Activated T-cell treated with anti-CD3 and anti-CD28 coated beads, Interleukin-2, amount 50 U/mL, for 1 hour (primary cell): ENCODE measurements around the gene RFX2.
"Not testable (repeated sequence)": the region's sequence is repeated elsewhere in the genome, so short reads cannot be mapped to it uniquely, and the experiment has no call there.

ENCODE experiments used
- DNase-seq: peaks from one replicate; pipeline ENCODE4 v3.0.0-alpha.2; 2020

Gene RFX2

DNA sequence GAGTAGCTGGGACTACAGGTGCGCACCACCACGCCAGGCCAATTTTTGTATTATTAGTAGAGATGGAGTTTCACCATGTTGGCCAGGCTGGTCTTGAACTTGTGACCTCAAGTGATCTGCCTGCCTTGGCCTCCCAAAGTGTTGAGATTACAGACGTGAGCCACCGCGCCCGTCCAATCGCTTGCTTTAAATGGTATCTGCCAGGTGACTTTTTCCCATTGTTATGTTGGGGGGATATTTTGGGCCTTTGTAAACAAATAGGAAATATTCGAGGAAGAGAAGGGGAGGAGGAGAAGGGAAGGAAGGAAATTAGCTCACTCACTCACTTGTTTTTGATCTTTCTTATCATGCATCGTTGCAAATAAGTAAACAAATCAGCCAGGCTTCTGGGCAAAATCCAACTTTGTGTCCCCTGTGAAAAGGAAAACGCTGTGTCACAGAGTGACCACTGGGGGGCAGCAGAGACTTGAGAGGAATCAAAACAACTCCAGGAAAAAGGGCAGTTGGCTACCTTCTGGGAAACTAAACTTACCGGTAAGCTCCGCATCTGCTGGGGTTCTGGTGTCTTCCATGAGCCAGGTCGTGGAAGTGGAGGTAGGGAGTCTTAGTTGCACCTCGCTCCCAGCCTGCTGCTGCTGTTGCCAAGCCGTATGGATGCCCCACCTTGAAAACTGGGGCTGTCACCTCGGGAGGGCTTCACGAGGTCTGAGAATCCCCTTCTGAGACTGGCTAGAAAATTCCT is 123.1 kb downstream of the RFX2 start:
- peak; percentile 71 for DNase-seq

DNA sequence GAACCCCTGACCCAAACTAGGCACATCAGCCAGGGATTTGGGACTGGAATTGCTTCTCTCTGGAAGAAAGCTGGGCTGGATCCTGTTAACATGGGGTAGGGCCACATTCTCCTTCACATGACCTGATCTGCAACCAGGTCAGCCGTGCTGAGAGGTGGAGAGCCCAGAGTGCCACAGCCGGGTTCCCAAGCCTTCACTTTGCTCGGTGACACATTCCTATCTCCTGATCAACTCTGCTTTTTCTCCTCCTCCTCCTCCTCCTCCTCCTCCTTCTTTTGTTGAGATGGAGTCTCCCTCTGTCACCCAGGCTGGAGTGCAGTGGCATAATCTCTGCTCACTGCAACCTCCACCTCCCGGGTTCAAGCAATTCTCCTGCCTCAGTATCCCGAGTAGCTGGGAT is 124.5 kb downstream of the RFX2 start:
- not testable (repeated sequence) for DNase-seq

DNA sequence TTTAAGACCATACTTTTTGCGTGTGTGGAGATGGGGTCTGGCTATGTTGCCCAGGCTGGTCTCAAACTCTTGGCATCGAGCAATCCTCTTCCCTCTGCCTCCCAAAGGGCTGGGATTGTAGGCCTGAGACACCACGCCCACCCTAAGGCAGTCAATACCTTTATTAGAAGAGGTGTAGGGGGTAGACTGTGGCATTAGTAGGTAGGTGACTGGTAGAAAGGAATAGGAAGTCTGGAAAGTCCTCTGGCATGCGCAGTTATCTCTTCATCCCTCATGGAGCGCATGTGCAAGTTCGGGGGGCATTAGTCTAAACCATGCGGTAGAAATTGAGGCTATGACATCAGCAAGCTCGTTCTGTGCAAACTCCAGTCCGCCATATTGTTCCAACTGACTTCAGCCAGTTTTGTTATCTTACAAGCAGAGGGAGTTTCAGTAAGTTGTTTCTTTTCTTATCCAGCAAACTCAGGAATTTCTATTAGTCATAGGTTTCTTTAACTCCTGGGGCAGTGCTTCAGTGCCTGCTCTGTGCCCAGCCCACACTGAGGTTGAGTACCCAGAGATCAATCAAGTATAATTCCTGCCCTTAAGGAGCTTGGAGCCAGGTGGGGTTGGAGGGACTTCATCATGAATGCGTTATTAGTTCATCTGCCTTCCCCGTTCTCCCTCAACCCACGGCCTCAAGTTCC is 125.1 kb downstream of the RFX2 start:
- DNase-seq: no peak

DNA sequence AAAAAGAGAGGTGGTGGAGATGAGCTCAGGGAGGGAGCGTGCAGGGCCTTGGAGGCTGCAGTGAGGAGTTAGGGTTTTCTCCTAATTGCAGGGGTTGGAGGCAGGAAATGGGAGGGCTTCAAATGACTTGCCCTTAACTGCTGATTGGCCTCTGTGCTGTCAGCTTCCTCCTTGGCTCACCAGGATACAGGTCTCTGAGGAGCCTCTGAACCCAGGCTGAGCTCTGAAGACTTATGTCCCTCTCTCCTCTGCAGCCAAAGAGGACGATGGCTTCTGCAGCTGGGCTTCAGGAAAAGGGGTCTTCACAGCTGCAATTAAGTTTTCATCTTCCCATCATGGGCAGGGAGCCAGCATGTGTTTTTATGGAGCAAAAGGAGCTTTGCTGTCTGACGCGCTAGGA is 125.7 kb downstream of the RFX2 start:
- no peak for DNase-seq

DNA sequence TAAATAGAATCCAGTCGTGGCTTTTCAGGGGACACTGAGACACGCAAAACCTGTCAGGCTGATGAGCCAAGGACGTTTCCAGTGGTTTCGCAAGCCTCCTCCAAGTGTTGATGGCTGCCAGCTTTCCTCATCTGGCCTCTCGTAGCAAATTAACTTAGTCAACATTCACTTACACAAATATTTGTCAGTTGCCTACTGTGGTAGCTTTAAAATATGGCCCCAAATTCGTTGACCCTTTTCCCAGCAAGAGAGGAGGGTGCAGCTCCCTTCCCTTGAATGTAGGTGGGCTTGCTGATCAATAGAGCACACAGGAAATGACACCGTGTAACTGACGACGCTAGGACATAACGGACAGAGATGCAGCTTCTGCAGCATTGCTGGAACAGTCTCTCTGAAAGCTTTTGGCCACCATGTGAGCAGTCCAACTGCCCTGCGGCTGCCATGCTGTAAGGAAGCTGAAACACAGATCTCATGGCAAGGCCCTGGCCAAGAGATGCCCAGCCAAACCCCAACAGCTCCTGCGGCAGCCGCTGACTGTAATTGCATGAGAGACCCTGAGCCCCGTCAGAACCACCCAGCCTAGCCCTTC is 126.8 kb downstream of the RFX2 start:
- DNase-seq: no peak

DNA sequence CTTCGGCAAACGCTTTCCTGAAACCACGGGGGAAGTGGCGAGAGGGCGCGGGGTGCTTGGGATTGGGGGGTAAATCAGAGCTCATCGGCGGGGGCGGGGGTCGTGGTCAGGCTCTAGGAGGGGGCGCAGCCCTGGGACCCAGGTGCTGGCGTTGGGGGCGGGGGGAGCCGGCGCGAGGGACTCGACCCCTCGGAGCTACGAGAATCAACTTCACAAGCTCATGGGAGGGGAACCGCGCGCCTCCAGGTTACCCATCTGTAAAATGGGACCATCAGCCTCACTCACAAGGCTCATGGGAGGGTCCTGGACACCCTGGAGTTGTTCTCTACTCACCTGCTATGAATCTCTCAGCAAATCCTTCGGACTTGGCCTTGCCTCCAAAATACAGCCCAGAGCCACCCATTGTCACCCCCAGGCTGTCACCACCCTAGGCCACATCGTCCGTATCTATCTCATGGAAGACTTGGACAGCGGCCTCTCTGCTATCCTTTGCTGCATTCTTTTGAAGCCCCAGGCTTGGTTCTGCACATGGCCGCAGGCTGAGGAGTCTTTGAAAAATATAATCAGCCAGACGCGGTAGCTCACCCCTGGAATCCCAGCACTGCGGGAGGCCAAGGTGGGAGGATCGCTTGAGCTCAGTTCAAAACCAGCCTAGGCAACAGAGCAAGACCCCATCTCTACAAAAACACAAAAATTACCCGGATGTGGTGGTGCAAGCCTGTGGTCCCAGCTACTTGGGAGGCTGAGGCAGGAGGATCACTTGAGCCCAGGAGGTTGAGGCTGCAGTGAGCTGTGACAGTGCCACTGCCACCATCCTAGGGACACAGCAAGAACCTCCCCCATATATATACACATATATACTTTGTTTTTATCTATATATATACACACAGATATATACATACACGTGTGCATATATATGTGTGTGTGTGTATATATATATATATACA is 131.4 kb downstream of the RFX2 start:
- no peak for DNase-seq

DNA sequence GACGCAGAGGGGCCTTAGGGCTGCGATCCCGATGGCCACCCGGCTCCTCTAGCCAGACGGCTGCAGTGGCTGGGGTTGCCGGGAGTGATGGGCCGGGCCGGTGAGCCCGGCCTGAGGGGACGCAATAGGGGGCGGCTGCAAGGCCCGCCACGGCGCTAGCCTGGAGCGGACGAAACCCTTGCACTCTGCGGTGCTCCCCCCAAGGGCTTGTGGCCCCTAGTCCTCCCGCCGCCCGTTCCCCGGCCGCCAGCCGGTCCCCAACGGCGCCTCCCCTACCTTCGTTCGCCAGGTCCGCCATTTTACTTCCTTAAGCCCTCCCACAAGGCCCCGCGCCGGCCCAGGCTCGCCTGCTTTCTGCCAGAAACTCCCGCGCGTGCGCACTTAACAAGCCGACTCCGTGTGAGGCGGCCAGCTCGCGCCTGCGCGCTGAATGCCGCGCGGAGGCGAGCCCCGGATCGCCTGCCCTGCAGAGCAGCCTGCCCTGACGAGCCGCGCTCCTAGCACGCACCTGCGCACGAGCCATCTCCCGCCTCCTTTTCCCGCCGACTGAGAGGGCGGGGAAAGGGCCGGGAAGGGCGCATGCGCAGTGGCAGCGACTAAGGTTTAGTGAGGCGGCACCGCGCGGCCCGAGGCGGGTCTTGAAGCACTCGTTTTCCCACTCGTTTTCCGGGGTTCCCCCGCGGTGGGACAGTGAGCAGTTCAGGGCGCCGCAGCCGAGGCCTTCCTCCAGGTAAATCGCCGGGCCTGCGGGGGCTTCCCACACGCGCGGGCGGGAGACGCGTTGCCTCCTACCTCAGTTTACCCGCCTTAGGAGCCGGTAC is 132.3 kb downstream of the RFX2 start, which contains the start of gene RANBP3:
TSS of gene RANBP3 (minus strand) at position 356 of the 821 bp plus-strand sequence. CDS start at position 298, 58 bp downstream.
- DNase-seq: peak; percentile 96

DNA sequence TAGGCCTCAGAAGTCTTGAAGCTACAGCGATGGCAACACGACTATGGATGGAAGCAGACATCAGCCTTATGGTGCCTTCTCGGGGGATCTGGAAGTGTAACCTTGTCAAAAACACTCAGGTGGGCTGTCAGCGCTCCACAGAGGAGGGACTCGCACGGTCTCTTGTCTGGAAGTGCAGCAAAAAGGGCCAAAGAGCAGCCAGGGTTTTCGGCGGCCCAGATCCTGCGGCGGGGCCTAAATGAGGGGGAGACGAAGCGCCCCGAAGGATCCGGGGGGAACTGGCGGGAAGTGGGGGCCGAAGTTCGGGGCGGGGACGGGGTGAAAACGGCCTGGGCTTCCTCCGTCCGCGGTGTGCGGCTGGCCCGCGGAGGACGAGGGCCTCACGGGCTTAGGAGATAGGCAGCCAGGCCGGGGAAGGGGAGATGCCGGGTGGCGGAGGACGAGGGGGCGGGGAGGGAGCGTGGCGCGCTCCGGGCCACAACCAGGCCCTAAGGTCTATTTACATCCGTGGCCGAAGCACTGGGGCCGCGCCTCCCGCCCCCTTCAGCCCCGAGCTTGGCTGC is 133.0 kb downstream of the RFX2 start:
- no peak for DNase-seq

DNA sequence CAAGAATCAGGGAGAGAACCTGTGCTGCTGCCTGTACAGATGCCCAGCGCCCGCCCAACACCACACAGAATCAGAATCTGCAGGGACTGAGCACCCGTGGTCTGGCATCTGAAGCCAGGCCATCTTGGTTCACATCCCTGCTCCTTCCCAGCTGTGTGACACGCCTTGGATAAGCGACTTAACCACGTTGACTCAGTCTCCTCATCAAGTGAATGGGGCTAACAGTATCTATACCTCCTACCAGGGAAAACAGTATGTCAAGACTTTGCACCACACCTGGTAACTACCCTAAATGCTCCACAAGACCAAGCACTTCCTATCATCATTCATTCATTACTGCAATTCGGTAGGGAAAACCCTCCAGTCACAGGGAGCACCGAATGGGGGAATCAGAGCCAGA is 133.5 kb downstream of the RFX2 start:
- DNase-seq: no peak

DNA sequence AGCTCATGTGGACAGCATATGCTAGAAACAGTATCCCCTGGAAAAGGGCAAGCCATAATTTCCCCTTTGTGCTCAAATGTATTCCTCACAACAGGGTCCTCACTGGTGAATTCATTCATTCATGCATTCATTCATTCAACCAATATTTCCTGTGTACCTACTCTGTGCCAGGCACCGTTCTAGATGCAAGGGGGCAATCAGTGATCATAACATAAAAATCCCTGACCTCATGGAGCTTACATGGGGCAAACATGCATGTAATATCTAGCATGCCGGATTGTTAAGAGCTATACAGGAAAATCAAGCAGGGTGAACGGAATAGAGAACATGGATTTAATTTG is 134.9 kb downstream of the RFX2 start:
- DNase-seq: no peak

DNA sequence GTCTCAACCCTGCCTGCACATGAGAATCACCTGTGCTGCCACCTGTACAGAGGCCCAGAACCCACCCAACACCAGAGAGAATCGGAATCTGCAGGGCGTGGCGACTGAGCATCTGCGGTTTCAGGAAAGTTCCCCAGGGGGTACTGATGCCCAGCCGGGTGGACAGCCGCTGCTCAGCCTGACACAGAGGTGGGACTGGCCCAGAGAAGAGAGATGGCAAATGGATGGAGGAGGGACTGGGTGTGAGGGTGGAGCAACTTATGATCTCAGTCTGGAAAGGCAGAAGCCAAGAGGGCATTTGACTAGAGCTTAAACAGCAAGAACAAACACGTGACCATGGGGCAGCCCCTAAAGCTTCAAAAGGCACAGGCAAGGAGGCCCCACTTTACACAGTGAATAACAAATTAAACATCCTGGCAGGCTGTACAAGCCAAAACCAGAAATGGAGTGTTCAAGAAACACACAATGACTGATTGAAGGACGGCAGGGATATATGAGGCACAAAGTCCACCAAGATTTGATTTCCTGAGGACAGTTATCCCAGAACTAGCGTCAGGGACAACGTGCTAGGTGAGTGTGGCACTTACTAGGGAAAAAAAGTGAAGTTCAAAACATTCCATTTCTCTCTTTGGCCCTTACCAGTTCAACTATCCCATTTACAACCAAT is 135.4 kb downstream of the RFX2 start:
- no peak for DNase-seq

DNA sequence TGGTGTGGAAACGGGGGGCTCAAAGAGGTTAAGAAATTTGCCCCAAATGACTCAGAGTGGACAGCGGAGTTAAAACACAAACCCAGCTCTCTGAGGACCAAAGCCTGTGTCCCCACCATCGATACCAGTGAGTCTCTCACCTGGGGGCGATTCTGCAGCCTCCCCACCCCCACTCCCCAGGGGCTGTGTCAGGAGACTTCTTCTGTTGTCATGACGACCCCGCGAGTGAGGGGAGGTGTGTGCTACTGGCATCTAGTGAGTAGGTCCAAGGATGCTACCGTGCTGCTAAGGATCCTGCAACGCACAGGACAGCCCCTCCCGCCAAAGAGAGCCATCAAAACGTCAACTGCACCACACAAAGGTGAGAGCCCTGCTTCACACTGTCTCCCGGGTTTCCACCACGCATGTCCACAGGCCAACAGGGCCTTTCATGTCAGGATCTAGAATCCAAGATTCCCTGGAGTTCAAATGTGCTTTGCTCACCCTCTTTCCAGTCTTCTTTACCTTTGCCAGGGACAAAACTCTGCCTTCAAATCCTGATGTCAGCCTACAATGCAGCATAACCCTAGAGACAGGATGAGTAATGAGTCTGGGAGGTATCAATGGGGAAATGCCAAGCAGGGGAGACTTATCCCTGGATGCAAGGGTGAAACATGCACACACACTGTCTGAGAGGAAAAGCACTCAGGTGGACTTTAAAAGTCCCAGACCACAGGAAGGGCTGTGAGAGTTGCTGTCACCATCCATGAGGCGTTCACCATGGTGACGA is 136.2 kb downstream of the RFX2 start:
- no peak for DNase-seq

DNA sequence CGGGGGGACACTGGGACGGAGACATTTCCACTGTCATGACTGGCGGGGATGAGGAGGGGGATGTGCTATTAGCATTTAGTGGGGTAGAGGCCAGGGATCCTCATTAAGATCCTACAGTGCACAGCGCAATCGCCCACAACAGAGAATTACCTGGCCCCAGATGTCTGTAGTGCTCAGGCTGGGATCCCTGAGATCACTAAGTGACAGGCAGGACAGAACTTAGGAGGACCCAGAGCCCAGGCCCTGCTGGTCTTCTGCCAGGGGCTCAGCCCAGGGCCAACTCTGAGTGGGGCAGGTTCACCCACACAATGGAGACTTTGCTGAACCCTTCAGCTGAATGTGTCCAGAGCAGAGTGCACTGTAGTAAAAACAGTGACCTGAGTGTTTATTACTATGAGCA is 136.9 kb downstream of the RFX2 start:
- DNase-seq: no peak

DNA sequence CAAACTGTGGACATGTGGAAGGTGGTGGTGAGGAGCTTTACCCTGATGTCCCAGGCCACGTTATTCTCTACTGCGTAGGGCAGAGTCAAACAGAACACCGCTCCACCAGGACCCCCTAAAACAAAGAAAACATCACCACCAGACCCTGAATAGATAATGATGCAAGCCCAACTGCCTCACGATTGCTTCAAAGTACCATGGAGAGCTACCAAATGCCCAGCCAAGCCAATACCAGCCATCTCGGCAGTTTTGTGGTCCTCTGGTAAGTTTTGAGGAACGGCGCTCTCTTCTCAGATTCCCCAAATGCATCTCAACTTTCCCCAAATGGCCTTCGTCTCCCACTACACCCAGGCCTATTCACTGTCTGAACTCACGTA is 138.0 kb downstream of the RFX2 start:
- DNase-seq: no peak

DNA sequence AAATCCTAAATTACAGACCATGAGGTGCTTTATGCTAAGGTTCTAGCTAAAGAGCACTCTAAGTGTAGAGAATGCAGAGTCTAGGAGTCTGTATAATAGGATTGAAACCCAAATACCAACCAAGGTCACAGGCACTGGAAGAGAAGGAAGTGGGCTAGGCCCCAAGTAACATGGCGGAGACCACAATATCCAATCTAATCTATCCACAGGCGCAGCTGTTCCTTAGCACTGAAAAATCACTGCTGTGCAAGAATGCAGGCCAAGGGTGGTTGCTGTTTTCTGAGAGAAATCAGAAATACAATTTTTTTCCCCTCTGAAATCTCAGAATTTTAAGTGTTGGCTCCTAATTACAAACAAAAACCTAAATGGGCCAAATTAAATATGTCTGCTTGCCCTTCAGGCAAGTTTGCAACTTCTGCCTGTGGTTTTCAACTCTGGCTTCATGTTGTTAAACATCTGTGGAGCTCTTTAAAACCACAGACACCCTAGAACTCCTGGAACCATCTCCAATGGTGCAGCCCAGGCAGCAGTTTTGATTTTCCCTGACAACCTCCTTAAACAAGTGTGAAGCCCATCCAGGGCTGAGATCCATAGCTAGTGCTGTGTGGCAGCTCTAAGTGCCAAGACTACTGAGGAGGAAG is 138.5 kb downstream of the RFX2 start:
- no peak for DNase-seq

DNA sequence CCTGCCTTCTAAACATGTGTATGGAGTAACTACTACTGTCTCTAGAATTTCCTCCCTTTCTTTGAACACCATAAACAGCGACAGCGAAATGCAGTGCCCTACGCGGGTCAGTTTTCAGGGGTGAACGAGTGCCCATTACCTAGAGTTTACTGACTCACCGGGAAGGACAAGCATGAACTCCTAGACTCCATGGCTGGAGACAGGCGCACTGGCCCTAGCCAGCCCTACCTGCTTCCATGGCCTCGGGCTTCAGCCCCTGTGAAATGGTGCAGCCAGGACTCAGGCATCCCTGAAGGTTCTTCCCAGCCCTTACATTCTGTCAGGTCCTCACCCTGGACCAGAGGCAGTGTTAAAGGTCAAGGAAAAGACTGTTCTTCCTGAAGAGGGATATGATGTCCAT is 140.8 kb downstream of the RFX2 start:
- DNase-seq: no peak

DNA sequence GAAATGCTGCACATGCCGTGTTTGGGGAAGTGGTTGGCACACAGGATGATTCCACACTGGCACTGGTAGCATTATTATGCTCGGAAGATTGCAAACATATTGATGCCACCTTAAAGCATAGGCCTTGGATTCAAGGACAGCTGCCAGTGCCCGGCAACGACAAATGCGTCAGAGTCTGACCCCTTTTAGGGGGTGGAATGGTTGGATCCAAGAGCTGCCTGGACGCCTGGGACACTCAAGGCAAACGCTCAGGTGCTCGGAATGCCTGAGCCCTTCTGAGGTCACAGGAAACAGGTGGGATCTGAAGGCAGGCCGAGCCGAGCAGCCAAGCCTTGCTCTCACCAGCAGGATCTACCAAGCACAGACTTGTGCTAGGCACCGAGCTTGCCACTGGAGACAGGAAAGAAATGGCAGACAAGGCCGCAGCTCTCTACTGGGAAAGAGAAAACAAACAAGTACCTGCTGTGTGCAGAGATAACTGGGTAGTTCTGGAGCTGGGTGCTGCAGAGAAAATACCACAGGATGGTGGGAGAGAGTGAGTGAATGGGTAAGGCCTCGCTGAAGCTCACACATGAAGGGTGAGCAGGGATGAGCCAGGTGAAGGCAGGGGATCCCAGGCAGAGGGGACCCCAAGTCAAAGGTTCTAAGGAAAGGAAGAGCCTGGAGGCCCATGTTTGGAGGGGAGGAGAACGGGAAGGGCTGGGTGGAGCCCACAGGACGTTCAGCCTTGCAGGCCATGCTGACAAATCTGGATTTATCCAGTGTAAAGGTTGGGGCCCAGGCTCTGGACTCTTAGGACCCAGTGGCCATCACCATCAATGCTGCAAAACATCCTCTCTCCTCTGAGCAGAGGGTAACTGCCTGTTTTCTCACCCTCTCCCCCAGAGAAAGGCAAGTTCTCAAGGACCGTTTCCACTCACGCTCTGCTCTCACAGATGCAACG is 141.6 kb downstream of the RFX2 start:
- no peak for DNase-seq

DNA sequence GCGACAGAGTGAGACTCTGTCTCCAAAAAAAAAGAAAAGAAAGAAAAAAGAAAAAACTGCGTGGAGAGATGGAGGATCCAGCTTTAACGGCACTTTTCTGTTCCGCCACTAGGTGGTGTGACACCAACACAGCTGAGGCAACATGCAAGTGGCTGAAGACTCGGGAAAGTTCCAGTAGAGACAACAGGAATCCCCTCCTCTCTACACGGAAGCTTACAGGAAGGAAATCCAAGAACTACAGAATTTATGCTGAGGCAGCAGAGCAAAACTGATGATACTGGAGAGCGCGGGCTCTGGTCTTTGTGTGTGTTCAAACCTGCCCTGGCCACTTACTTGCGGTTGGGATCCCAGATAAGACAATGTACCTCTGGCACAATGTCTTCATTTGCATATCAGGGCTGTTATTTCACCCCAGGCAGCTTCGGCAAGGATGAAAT is 142.3 kb downstream of the RFX2 start:
- DNase-seq: peak; percentile 61

DNA sequence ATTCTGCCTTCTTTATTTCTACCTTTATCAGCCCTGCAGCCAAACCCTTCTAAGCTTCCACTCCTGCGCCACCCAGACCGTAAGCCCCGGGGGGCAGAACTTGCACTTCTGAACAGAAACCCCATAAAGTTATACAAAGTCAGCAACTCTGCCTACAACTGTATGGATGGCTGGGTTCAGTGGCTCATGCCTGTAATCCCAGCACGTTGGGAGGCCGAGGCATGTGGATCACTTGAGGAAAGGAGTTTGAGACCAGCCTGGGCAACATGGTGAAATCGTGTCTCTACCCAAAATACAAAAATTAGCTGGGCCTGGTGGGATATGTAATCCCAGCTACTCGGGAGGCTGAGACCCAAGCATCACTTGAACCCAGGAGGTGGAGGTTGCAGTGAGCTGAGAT is 142.7 kb downstream of the RFX2 start:
- no peak for DNase-seq
